GM18951 (cell line): ENCODE results near the gene CCDC186.

Source experiments
- POLR2A ChIP-seq: IDR thresholded peaks from 4 replicates; pipeline ENCODE4 v1.6.1; 2011; ENCODE audit warnings: mild to moderate bottlenecking; ENCODE audit not compliant: insufficient read length, insufficient read depth; ENCODE audit errors: extremely low read depth
- in situ Hi-C: fragments of 300-500 bp; cut with MboI; formaldehyde crosslinking; loops from one replicate; pipeline ENCODE4 v1.12.0; 2022; ENCODE audit warnings: low sequenced_read_pairs, mixed read lengths, inconsistent platforms; ENCODE audit not compliant: unreplicated experiment

The CCDC186 gene

DNA sequence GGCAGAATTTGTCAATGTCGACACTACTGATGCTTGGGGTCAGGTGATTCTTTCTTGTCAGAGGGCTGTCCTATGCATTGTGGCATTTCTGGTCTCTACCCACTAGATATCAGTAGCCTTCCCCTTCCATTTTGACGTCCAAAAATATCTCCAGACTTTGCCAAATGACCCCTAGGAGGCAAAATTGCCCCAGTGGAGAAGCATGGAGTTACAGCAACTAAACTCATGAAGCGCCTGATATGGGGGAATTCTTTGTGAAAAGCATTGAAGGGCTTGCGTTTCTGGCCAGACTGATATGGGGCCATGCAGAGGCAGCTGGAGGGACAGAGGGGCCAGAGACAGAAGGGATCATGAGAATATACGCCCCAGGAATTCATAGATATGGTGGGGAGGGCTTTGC, 86.7 kb downstream of the CCDC186 start:
- no peak for TF ChIP-seq POLR2A
- in situ Hi-C loops, result no loop called here

DNA sequence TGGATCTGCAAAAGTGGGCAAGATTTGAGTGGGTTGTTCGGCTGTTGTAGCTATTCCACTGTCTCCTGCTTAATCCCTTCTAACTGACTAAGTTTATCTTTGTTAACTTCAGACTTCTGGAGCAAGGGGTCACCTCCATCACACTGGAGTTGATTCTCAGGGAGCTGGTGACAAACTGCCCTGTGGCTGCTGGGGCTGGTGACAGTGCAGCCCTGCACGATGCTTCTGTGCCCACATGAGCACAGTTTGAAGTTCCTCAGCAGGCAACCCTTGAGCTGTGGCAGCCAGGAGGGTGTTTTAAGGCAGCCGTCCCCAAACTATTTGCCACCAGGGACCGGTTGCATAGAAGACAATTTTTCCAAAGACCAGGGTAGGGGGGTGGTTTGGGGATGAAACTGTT, 89.8 kb downstream of the CCDC186 start:
- in situ Hi-C loops, result no loop called here
- TF ChIP-seq POLR2A, result no peak

DNA sequence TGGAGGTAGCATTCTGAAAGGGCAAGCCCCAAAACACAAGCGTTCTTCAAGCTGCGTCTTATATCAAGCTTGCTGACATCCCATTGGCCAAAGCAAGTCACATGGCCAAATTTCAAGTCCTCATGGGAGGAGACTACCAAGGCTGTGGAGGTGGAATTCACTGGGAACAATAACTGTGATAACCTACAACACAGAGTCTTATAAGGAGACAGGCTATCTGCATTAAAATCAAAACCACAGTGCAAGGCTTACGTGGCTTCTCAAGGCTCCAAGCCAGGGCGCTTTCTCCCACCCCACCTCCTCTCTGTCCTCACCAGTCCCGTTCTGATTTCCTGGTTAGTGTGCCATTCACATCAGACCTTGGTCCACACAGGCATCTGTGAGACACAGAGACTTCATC, 91.0 kb downstream of the CCDC186 start:
- TF ChIP-seq POLR2A, result no peak
- in situ Hi-C loops, result no loop called here

DNA sequence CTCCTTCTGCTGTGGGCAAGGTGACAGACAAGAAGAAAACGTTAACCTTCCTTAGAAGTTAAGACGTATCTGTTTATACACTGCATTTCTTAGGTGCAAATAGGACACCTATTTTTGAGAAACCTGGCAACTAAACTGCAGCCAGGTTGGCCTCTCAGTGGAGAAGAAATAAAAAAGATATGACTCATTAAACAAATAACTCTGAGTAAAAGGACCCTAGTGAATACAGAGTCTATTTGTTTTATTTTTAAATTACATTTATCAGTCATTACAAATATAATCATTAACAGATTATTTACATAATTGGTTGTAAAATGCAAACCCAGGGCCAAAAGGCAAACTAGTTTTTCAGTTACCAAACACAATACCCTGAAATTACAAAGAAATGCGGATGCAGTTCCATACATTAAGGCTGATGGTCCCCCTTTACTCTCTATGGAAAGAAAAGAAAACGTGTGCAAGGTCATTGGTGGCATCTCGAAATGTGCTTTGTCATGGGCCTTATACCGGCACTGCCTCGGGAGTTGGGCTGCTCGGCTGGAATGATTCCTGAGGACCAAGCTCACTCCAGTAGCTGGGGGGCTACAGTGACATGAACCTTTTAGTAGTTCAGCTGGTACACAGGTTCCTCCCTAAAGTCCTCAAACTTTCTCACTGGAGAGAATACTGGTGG, 92.0 kb downstream of the CCDC186 start:
- in situ Hi-C loops, result no loop called here
- no peak for TF ChIP-seq POLR2A

DNA sequence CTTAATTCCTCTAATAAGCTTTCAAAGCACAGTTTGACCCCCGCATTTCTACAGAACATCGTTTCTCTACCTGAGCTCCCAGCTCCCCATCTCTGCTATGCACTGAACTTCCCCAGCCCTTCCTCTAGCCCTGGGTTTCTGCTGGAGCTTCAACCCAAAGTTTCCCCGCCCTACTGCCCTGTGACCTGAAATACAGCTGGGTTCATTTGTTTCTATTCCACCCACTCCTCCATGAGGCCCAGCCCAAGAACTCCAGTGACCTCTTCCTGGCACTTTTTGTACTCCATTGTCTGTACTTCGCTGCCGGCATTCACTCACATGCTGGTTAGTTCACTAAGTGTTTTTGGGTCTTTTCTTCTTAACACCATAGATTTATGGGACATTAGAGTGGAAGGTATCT, 94.6 kb downstream of the CCDC186 start:
- TF ChIP-seq POLR2A, result no peak
- in situ Hi-C loops, result no loop called here

DNA sequence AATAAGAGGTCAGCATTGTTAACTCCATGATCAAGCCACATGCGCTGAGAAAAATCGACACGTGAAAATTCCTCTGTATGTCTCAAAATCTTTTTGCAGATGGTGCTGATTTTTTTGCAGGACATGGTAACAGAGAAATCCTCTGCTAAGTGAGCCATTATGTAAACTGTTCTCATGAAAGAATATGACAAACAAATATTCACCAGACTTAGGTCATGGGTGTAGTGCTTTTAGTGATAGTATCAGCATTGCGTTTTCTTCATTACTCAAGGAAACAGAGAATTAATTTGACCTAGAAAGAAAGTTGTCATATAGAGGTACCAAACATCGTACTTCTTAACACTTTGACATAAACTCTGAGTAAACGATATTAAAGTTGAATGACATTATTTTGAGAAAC, 95.7 kb downstream of the CCDC186 start:
- no peak for TF ChIP-seq POLR2A
- in situ Hi-C loops, result no loop called here

DNA sequence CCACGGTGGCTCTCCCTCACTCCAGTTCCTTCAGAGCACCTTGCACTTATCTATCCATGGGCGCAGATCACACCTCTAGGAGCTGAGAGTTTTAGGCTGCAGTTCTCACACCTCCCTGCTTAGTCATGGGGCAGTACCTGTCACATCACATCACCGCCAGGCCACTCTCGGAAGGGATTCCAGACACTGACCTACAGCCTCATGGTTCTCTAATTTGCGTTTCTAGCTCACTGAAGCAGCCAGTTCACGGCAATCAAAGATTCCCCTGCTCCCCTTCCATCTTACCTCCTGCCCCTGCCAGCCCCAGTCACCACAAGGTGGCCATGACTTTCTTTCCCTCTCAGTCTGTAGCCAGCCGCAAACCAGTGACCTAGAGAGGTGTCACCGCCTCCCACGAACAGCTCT, 96.2 kb downstream of the CCDC186 start:
- in situ Hi-C loops, result no loop called here

DNA sequence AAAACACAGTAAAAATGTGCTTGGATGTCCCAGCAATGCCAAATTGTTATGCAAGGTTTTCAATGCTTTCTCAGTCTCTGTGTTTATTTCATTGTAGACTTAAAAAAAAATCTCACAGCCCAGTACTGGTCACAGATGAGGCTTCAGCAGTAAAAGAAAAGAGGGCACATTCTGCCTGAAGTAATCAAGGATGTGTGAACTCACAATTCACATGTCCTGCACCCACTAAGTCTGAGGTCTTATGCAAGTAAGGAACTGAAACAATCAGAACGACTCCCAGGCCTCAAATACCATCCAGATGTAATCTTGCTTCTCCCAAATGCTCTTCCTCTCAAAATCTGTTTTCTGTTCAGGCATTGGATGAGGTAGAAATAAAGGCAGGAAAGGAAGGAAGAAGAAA, 96.7 kb downstream of the CCDC186 start:
- in situ Hi-C loops, result no loop called here
- TF ChIP-seq POLR2A, result no peak

More for the DNA sequence above, 96.2 kb downstream of the CCDC186 start:
- TF ChIP-seq POLR2A, result no peak

DNA sequence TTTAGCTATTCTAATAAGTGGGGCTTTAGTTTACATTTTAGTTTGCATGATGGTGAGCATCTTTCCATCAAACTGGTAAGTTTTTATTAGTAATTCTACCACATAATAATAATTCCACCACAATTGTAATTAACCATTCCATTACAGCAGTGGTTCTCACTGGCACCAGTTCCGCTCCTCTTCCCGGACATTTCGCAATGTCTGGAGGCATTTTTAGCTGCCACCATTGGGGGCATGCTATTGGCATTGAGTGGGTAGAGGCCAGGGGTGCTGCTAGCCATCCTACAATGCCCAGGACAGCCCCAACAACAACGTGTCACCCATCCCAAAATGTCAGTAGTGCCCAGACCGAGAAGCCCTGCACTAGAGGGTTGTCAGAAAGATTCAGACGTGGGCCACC, 98.9 kb downstream of the CCDC186 start:
- in situ Hi-C loops, result no loop called here
- no peak for TF ChIP-seq POLR2A

DNA sequence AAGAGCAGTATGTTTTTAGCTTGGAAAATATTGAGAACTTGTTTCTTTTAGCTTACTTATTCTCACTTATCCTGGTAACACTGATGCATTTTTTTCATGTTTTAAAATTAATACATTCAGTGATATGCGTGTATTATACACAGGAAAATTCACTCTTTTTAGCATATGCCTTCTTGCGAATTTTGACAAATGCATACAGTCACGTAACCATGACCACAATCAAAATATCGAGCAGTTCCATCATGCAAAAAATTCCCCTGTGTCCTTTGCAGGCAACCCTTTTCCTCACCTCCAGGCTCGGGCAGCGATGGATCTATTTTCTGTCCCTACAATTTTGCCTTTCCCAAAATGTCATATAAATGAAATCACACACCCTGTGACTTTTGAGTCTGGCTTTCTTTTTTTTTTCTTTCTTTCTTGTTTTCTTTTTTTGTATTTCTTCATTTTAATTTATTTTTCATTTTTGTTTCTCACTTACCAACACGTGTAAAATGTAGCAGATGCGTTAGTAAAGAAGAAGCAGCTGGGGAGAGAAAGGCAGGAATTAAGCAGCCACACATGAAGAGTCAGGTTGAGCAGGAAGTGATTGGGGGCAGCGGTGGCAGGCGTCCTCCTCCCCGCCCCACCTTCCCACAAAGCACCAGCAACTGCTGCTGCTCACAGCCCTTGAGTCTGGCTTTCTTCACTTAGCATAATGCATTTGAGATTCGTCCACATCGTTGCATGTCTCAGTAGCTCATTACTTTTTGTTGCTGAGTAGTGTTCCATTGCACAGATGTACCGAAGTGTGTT, 100.4 kb downstream of the CCDC186 start:
- in situ Hi-C loops, result no loop called here
- no peak for TF ChIP-seq POLR2A

DNA sequence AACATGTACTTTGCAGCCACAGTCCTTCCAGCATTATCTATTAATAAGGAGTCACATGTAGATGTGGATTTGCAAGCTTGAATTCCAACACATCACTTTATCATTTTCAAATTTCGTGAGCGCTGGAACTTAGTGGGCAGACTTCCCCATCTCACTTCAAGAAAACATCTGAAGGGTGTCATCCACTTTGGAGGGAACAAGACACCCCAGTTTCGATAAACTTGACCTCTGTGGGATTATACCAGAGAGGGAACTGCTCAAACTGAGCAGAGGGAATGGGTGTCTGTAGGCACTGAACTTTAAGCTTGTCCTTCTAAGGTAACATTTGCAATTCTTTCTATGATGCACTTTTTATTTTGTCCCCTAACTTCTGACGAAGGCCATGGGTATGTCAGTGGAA, 102.8 kb downstream of the CCDC186 start:
- no peak for TF ChIP-seq POLR2A
- in situ Hi-C loops, result no loop called here
